TTC549 (cell line): ENCODE data around the gene PLOD2.

Source experiments
- FAIRE-seq: peaks from 2 replicates; lab custom pipeline; 2012; peaks lifted over from hg19 to GRCh38; lab: Jason Lieb, UNC

PLOD2 gene

GRCh38 chr3:146166415-146166821, 5.4 kb upstream of the PLOD2 start:
- FAIRE-seq, result no peak

- no peak for FAIRE-seq
Observed at GRCh38 chr3:146165877-146166276, 4.9 kb upstream of the PLOD2 start.

- no peak for FAIRE-seq
Observed at GRCh38 chr3:146164971-146165769, 4.2 kb upstream of the PLOD2 start.

GRCh38 chr3:146164506-146164905, 3.5 kb upstream of the PLOD2 start:
- FAIRE-seq, result no peak

GRCh38 chr3:146164071-146164470, 3.1 kb upstream of the PLOD2 start:
- FAIRE-seq, result no peak

GRCh38 chr3:146163584-146163983, 2.6 kb upstream of the PLOD2 start:
- no peak for FAIRE-seq

GRCh38 chr3:146162561-146162960, 1.6 kb upstream of the PLOD2 start:
- no peak for FAIRE-seq

- FAIRE-seq, result no peak
Observed at GRCh38 chr3:146161663-146162002, 649 bp upstream of the PLOD2 start.

- no peak for FAIRE-seq
Observed at GRCh38 chr3:146160321-146160963, 542 bp downstream of the PLOD2 start.

GRCh38 chr3:146159616-146160320, 1.2 kb downstream of the PLOD2 start:
- no peak for FAIRE-seq

GRCh38 chr3:146159037-146159436, 1.9 kb downstream of the PLOD2 start:
- no peak for FAIRE-seq

- no peak for FAIRE-seq
Observed at GRCh38 chr3:146157325-146158060, 3.5 kb downstream of the PLOD2 start.

GRCh38 chr3:146156666-146157314, 4.2 kb downstream of the PLOD2 start:
- FAIRE-seq, result no peak

GRCh38 chr3:146156095-146156494, 4.9 kb downstream of the PLOD2 start:
- FAIRE-seq, result no peak

- no peak for FAIRE-seq
Observed at GRCh38 chr3:146154995-146155394, 6.0 kb downstream of the PLOD2 start.

GRCh38 chr3:146154316-146154715, 6.7 kb downstream of the PLOD2 start:
- FAIRE-seq, result no peak

GRCh38 chr3:146153429-146153828, 7.6 kb downstream of the PLOD2 start:
- no peak for FAIRE-seq

GRCh38 chr3:146152834-146153233, 8.2 kb downstream of the PLOD2 start:
- no peak for FAIRE-seq

GRCh38 chr3:146148468-146148931, 12.5 kb downstream of the PLOD2 start:
- no peak for FAIRE-seq

- no peak for FAIRE-seq
Observed at GRCh38 chr3:146145642-146146041, 15.3 kb downstream of the PLOD2 start.

- FAIRE-seq, result no peak
Observed at GRCh38 chr3:146142757-146143156, 18.2 kb downstream of the PLOD2 start.

GRCh38 chr3:146139586-146140110, 21.3 kb downstream of the PLOD2 start:
- FAIRE-seq, result no peak
